Lung (tissue), 12 donors: ENCODE data around the gene ADAM10. TPM values are rescaled to one million over a fixed set of nuclear protein-coding genes. Genes with fewer than 3 reads are reported as not detected.

Experiments
- ATAC-seq: fragments of 200-7000 bp; cut with Tn5 transposase; one replicate; pipeline ENCODE4 v1.9.1; 2020; ENCODE audit warnings: moderate number of reproducible peaks; ENCODE audit not compliant: insufficient read depth, low FRiP score
- DNase-seq, 3 donors: peaks; one replicate each; pipeline ENCODE4 v3.0.0-alpha.2; 2013 to 2017
- H3K27ac ChIP-seq, 2 donors: one replicate each; pipeline ENCODE4 v1.5.1; 2013; ENCODE audit warnings: mild to moderate bottlenecking in 2 of 2, moderate library complexity in 2 of 2, control low read depth in 1 of 2, inconsistent platforms in 1 of 2, low read depth in 1 of 2, low read length in 1 of 2
- H3K27me3 ChIP-seq, 3 donors: one replicate each; pipeline ENCODE4 v1.5.1; 2013; ENCODE audit warnings: low read length in 2 of 3; ENCODE audit not compliant: control insufficient read depth in 3 of 3, insufficient read depth in 3 of 3
- H3K36me3 ChIP-seq, 4 donors: one replicate each; pipeline ENCODE4 v1.5.1; 2013; ENCODE audit warnings: low read length in 4 of 4, mild to moderate bottlenecking in 1 of 4, moderate library complexity in 1 of 4; ENCODE audit not compliant: control insufficient read depth in 4 of 4, insufficient read depth in 4 of 4
- H3K4me1 ChIP-seq, 5 donors: one replicate each; pipeline ENCODE4 v1.5.1; 2013; ENCODE audit warnings: low read length in 5 of 5, mild to moderate bottlenecking in 2 of 5, moderate library complexity in 1 of 5; ENCODE audit not compliant: control insufficient read depth in 5 of 5, insufficient read depth in 5 of 5
- H3K4me3 ChIP-seq: one replicate; pipeline ENCODE4 v1.5.1; 2013; ENCODE audit warnings: mild to moderate bottlenecking, control low read depth, moderate library complexity
- H3K9ac ChIP-seq, 2 donors: one replicate each; pipeline ENCODE4 v1.5.1; 2013; ENCODE audit warnings: low read length in 2 of 2, control low read depth in 1 of 2; ENCODE audit not compliant: insufficient read depth in 1 of 2
- H3K9me3 ChIP-seq, 4 donors: one replicate each; pipeline ENCODE4 v1.5.1; 2013; ENCODE audit warnings: low read length in 3 of 4, mild to moderate bottlenecking in 1 of 4, moderate library complexity in 1 of 4; ENCODE audit not compliant: control insufficient read depth in 4 of 4, insufficient read depth in 3 of 4
- CTCF ChIP-seq: IDR thresholded peaks from 2 replicates; pipeline ENCODE4 v1.5.1; 2012; ENCODE audit warnings: mild to moderate bottlenecking; ENCODE audit errors: control extremely low read depth, extremely low read depth
- WGBS, 2 donors: extraction: QIAGEN DNeasy Blood & Tissue Kit; methylation state at CpG; one replicate each; pipeline ENCODE4 v1.1.7; 2013; 5-methylcytosine and 5-hydroxymethylcytosine counted together
- polyA plus RNA-seq, 2 donors: library from polyadenylated mRNA; stranded (reverse); fragments of 200-250 nt; gene quantifications; one replicate each; pipeline ENCODE4 v1.2.1, GENCODE V29; 2013
- total RNA-seq, 2 donors: library from RNA; depleted of rRNA in 1 of 2; stranded (reverse); fragments of >200 nt in 1 of 2; gene quantifications; one replicate each; pipeline ENCODE4 v1.2.1, GENCODE V29; 2014 to 2021
- donor health status: control.
- donor health status: control.
- donor health status: Bipolar disorder and iron deficiency.
- donor health status: healthy.
- donor health status: DM: yes; HTN: yes; CAD: no.

The ADAM10 gene
- total and polyA plus RNA-seq, 4 donors, result 9.7 to 274 (median 88.6) TPM

DNA sequence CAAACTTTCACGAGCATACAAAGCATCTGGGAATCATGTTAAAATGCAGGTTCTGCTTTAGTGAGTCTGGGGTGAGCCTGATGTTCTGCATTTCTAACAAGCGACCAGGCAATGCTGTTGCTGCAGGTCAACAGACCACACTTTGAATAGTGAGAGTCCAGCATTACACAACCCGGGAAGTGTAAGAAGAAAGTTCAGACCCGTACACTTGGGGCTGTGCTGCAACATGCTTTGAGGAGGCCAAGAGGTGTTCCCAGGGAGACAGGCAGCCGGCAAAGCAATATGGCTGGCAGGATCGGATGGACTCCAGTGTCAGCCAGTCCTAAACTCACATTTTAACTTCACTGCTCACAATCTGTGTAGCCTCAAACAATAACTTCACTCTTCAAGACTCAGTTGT, 183.5 kb downstream of the ADAM10 start:
- no peaks in the 10 kb centered on the region for H3K27me3 ChIP-seq

GRCh38 chr15:58565619-58566018, 183.9 kb downstream of the ADAM10 start:
- 72 to 73% methylated on average over 4 of the region's 4 CpGs for WGBS, 2 donors
- H3K9me3 ChIP-seq, result peaks cover 0 to 2% (median 0%) of the 10 kb centered on the region in 4 donors
- ATAC-seq (no peak), DNase-seq (no peak)
- H3K27me3 ChIP-seq, result no peaks in the 10 kb centered on the region
- no peak overlapping the region for H3K27ac ChIP-seq
- H3K9ac ChIP-seq, result no peak overlapping the region
- no peak overlapping the region for H3K4me3 ChIP-seq
- peaks cover 0 to 5% (median 0%) of the 10 kb centered on the region in 5 donors for H3K4me1 ChIP-seq
- TF ChIP-seq CTCF, result no peak
- H3K36me3 ChIP-seq, result no peaks in the 10 kb centered on the region

More for the DNA sequence above, 183.5 kb downstream of the ADAM10 start:
- no peak overlapping the region for H3K9ac ChIP-seq
- DNase-seq, result no peak
- 81 to 84% methylated on average over 6 of the region's 6 CpGs for WGBS, 2 donors
- no peak for ATAC-seq
- no peak for TF ChIP-seq CTCF
- H3K36me3 ChIP-seq, result no peaks in the 10 kb centered on the region
- peaks cover 0 to 2% (median 0%) of the 10 kb centered on the region in 4 donors for H3K9me3 ChIP-seq
- peaks cover 0 to 5% (median 0%) of the 10 kb centered on the region in 5 donors for H3K4me1 ChIP-seq
- no peak overlapping the region for H3K4me3 ChIP-seq
- no peak overlapping the region for H3K27ac ChIP-seq

DNA sequence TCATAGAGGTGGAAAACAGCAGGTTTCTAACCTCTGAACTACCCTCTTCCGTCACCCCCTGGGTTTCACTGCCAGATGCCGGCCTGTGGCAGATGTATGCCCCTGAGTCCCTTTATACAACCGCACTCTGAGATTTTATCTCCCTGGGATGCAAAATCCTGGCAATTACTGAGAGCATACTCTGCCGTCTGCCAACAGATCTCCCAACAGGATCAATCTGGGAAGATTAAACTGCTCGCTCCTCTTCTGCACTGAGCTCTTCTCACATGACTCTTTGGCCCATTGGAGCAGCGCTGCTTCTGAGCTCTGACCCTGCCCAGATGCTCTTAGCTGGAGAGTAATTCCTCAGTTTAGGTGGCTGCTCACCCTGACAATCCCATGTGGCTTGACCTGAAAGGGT, 184.5 kb downstream of the ADAM10 start:
- no peaks in the 10 kb centered on the region for H3K27me3 ChIP-seq
- H3K4me1 ChIP-seq, result peaks cover 0 to 5% (median 0%) of the 10 kb centered on the region in 5 donors
- TF ChIP-seq CTCF, result no peak
- DNase-seq (no peak), ATAC-seq (no peak)
- H3K4me3 ChIP-seq, result no peak overlapping the region
- no peaks in the 10 kb centered on the region for H3K36me3 ChIP-seq
- WGBS, 2 donors, result 79 to 80% methylated on average over 6 of the region's 6 CpGs
- H3K27ac ChIP-seq, result no peak overlapping the region
- H3K9ac ChIP-seq, result no peak overlapping the region
- H3K9me3 ChIP-seq, result peaks cover 0 to 2% (median 0%) of the 10 kb centered on the region in 4 donors

DNA sequence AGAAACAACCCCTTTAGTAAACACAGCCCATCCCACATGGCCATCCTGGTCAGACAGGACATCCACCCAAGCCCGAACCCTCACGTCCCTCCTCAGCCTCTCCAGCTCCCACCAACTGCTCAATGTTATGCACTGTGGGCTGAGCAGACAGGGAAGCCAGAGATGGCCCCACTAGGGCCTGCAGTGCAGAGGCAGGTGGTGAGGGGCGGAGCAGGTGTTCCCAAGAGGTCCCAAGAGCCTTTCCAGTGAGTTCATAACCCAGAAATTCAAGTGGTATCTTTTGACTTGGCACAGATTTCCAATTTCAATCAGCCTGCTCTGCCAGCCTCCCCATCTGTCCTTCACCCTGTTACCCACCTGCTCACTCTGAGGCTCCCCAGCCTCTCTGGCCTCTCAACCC, 187.4 kb downstream of the ADAM10 start:
- no peak for TF ChIP-seq CTCF
- no peaks in the 10 kb centered on the region for H3K4me1 ChIP-seq

More for the DNA sequence above, 187.4 kb downstream of the ADAM10 start:
- no peak overlapping the region for H3K27ac ChIP-seq
- DNase-seq, result no peak
- ATAC-seq, result no peak
- WGBS, 2 donors, result 81 to 86% methylated on average over 3 of the region's 3 CpGs
- H3K36me3 ChIP-seq, result no peaks in the 10 kb centered on the region
- no peaks in the 10 kb centered on the region for H3K9me3 ChIP-seq
- H3K9ac ChIP-seq, result no peak overlapping the region
- H3K4me3 ChIP-seq, result no peak overlapping the region
- no peaks in the 10 kb centered on the region for H3K27me3 ChIP-seq
